OCI-LY3 (cell line): ENCODE results near the gene DFFB.

ENCODE experiments used
- CTCF ChIP-seq: fragments of 200-600, 300-600 bp; sonication (generic); IDR thresholded peaks from 2 replicates; pipeline ENCODE4 v1.5.1; 2014; ENCODE audit warnings: antibody characterized with exemption, low read length, low read depth
- EZH2phosphoT487 ChIP-seq: fragments of 200-600 bp; shearing (Covaris generic); IDR thresholded peaks from 2 replicates; pipeline ENCODE4 v1.6.1; 2018; ENCODE audit warnings: antibody characterized with exemption, mixed run types, low read depth

DNA sequence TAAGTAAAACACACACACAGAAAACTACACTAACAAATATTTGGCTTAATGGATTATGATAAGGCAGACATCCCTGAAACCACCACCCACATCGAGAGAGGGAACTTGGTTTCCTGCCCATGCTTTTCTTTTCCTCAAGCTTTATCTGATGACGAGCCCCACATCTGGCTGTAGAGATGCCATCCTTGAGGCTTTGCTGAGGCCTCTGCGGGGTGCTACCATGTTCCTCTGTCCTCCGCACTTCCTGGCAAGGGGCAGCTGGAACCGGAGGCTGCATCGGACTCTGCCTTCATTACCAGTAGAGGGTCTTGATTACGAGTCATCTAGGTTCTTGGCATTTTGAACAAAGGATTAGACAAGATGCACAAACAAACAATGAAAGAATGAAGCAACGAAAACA is 64.5 kb downstream of the DFFB start:
- TF ChIP-seq CTCF (no peak), EZH2phosphoT487 (no peak)
